Pericardium fibroblast (primary cell): ENCODE measurements around the gene XCL2. TPM values are rescaled to one million over a fixed set of nuclear protein-coding genes. Genes with fewer than 3 reads are reported as not detected.

Experiments
- total RNA-seq: library from RNA; depleted of rRNA; stranded (reverse); fragments of >200 nt; gene quantifications from 2 replicates; pipeline ENCODE4 v1.2.3, GENCODE V29; 2015

The XCL2 gene, protein sequence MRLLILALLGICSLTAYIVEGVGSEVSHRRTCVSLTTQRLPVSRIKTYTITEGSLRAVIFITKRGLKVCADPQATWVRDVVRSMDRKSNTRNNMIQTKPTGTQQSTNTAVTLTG
- total RNA-seq = not detected in 2 replicates

DNA sequence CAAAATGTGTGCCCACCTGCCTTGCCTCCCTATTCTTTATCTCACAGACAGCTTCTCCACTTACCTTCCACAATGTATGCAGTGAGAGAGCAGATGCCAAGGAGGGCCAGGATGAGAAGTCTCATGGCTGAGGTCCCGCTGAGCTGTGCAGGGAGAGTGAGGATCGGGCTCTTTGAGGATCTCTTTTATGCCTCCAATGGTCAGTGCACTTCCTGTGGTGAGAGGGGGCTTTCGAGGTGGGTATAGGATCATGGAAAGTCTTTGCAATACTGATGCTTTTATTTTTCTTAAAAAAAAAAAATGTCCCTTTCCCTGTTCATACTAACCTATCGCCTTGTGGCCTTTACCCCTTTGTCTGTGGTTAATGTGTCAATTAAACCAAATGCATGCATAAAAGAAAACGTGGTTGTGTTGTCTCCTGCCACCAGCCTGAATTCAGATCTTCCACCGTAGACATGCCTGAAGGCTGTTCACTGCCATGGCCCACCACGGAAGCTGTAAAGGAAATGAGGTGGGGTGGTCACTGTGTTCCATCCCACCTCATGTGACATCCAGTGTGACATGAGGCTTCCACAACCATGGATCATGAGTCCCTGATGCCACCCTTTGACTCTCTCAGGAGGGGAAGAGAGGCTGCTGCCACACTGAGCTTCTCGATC is at the start of gene XCL2:
Gene XCL2, minus strand, starts transcription at position 158 of the 659 bp plus-strand sequence. Its CDS starts 33 bp downstream, at position 125.

DNA sequence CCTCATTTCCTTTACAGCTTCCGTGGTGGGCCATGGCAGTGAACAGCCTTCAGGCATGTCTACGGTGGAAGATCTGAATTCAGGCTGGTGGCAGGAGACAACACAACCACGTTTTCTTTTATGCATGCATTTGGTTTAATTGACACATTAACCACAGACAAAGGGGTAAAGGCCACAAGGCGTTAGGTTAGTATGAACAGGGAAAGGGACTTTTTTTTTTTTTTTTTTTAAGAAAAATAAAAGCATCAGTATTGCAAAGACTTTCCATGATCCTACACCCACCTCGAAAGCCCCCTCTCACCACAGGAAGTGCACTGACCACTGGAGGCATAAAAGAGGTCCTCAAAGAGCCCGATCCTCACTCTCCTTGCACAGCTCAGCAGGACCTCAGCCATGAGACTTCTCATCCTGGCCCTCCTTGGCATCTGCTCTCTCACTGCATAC is 32.5 kb upstream of the XCL2 start, which contains the start of gene XCL1:
Gene XCL1, plus strand, starts transcription at position 361 of the 444 bp plus-strand sequence. Its CDS starts 33 bp downstream, at position 394.

Other genes with a start within 250 kb of the XCL2 start
- not detected in 2 replicates for gene XCL1, start 32.6 kb upstream of the XCL2 start, total RNA-seq
- gene DPT, start 185.2 kb upstream of the XCL2 start, total RNA-seq = 3.0 and 9.6 TPM in 2 replicates